ENCODE measurements around the gene C18orf63. TPM values are rescaled to one million over a fixed set of nuclear protein-coding genes. Genes with fewer than 3 reads are reported as not detected.

The C18orf63 gene
- total RNA-seq, 1 experiment from 2014 or later = not detected

GRCh38 chr18:74294526-74294925 lies 21.1 kb upstream of the C18orf63 start:
- intact Hi-C loops (cut with micrococcal nuclease) = no loop called here

GRCh38 chr18:74299162-74299561 lies 16.5 kb upstream of the C18orf63 start:
- no peak for DNase-seq
- Histone ChIP-seq H3K9ac (ENCODE audit: low read length) (no peak overlapping the region), H3K4me1 (ENCODE audit: insufficient read depth, low read length) (peaks cover 28% of the 10 kb centered on the region), H3K4me2 (ENCODE audit: low read length) (peak overlapping the region; percentile 52; the same call in 1 of the 2 replicates), H3K79me2 (ENCODE audit: low read length) (no peaks in the 10 kb centered on the region), H3K27me3 (ENCODE audit: low read length) (no peaks in the 10 kb centered on the region), H4K20me1 (ENCODE audit: low read length) (no peaks in the 10 kb centered on the region), H3K9me3 (ENCODE audit: low read length) (no peaks in the 10 kb centered on the region), H2AFZ (ENCODE audit: low read length) (no peak overlapping the region), H3K4me3 (ENCODE audit: low read length) (no peak overlapping the region), H3F3A (ENCODE audit: low read length, unreplicated experiment) (no peaks in the 10 kb centered on the region), H3K36me3 (ENCODE audit: low read depth, low read length) (no peaks in the 10 kb centered on the region), H3K27ac (ENCODE audit: low read length) (peak overlapping the region; percentile 43; the same call in 1 of the 2 replicates), H3K9me2 (replicated peaks; ENCODE audit: low read length) (no peaks in the 10 kb centered on the region)
- no TSS peak for BruUV-seq (replicated peaks)
- POLR2A ChIA-PET (ENCODE audit: unreplicated experiment) = no interaction called here
- ATAC-seq = no peak
- TF ChIP-seq EZH2phosphoT487 (IDR thresholded peaks at IDR 0.05; ENCODE audit: borderline replicate concordance, low read length) (no peak), EZH2 (IDR thresholded peaks at IDR 0.05; ENCODE audit: low read length, unreplicated experiment) (no peak)
- TF ChIP-seq, protein P1, sequence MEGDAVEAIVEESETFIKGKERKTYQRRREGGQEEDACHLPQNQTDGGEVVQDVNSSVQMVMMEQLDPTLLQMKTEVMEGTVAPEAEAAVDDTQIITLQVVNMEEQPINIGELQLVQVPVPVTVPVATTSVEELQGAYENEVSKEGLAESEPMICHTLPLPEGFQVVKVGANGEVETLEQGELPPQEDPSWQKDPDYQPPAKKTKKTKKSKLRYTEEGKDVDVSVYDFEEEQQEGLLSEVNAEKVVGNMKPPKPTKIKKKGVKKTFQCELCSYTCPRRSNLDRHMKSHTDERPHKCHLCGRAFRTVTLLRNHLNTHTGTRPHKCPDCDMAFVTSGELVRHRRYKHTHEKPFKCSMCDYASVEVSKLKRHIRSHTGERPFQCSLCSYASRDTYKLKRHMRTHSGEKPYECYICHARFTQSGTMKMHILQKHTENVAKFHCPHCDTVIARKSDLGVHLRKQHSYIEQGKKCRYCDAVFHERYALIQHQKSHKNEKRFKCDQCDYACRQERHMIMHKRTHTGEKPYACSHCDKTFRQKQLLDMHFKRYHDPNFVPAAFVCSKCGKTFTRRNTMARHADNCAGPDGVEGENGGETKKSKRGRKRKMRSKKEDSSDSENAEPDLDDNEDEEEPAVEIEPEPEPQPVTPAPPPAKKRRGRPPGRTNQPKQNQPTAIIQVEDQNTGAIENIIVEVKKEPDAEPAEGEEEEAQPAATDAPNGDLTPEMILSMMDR (conservative IDR thresholded peaks at IDR 0.05; ENCODE audit: low read depth, low read length) = no peak
- intact Hi-C loops (cut with micrococcal nuclease) = no loop called here
- CTCF ChIA-PET = interaction anchor here (0.6 kb wide), 1 partner anchor 32 kb away, joined by 3 read pairs; no protein-coding TSS in a partner anchor

More at GRCh38 chr18:74294526-74294925, 21.1 kb upstream of the C18orf63 start:
- no TSS peak for BruUV-seq (replicated peaks)
- no peaks in the 10 kb centered on the region for H3K36me3 ChIP-seq (ENCODE audit: low read depth, low read length)
- no peak overlapping the region for H3K4me3 ChIP-seq (ENCODE audit: low read length)
- no peak overlapping the region for H2AFZ ChIP-seq (ENCODE audit: low read length)
- H3K9me3 ChIP-seq (ENCODE audit: low read length) = no peaks in the 10 kb centered on the region
- no peak overlapping the region for H3K9ac ChIP-seq (ENCODE audit: low read length)
- no peaks in the 10 kb centered on the region for H3F3A ChIP-seq (ENCODE audit: low read length, unreplicated experiment)
- H3K27ac ChIP-seq (ENCODE audit: low read length) = no peak overlapping the region
- no peaks in the 10 kb centered on the region for H3K27me3 ChIP-seq (ENCODE audit: low read length)
- no peaks in the 10 kb centered on the region for H3K9me2 ChIP-seq (replicated peaks; ENCODE audit: low read length)
- TF ChIP-seq EZH2 (IDR thresholded peaks at IDR 0.05; ENCODE audit: low read length, unreplicated experiment) = no peak
- TF ChIP-seq EZH2phosphoT487 (IDR thresholded peaks at IDR 0.05; ENCODE audit: borderline replicate concordance, low read length) = no peak
- TF ChIP-seq, protein P1 (conservative IDR thresholded peaks at IDR 0.05; ENCODE audit: low read depth, low read length) = no peak
- peaks cover 20% of the 10 kb centered on the region for H3K79me2 ChIP-seq (ENCODE audit: low read length)
- H4K20me1 ChIP-seq (ENCODE audit: low read length) = no peaks in the 10 kb centered on the region
- H3K4me1 ChIP-seq (ENCODE audit: insufficient read depth, low read length) = peaks cover 15% of the 10 kb centered on the region
- ChIA-PET POLR2A (ENCODE audit: unreplicated experiment) (no interaction called here), CTCF (no interaction called here)
- DNase-seq (no peak), ATAC-seq (no peak)
- H3K4me2 ChIP-seq (ENCODE audit: low read length) = no peak overlapping the region

DNA sequence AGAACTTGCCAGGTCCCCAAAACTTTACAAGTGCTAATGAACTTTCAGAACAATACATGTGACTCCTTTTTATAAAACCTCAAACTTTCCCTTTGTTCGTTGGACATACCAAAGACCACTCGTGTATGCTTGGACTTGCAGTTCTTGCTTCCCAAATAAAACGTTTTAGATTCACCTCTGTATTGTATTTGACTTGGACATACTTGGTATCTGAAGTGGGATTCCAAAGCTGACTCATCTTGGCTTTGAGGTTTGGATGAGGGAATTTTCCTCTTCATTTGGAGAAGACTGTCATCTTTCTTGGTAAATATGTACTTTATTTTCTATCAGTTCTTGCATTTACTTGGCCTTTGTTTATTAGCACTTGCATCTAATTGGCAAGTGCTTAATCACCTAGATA lies 15.9 kb upstream of the C18orf63 start:
- POLR2A ChIA-PET (ENCODE audit: unreplicated experiment) = no interaction called here
- Histone ChIP-seq H3K27me3 (ENCODE audit: low read length) (no peaks in the 10 kb centered on the region), H4K20me1 (ENCODE audit: low read length) (no peaks in the 10 kb centered on the region), H3K79me2 (ENCODE audit: low read length) (no peaks in the 10 kb centered on the region), H3F3A (ENCODE audit: low read length, unreplicated experiment) (no peaks in the 10 kb centered on the region), H3K4me3 (ENCODE audit: low read length) (no peak overlapping the region), H3K4me1 (ENCODE audit: insufficient read depth, low read length) (peaks cover 32% of the 10 kb centered on the region), H3K9me2 (replicated peaks; ENCODE audit: low read length) (no peaks in the 10 kb centered on the region), H3K9me3 (ENCODE audit: low read length) (no peaks in the 10 kb centered on the region), H3K27ac (ENCODE audit: low read length) (peak overlapping the region; percentile 43), H3K36me3 (ENCODE audit: low read depth, low read length) (no peaks in the 10 kb centered on the region), H3K9ac (ENCODE audit: low read length) (no peak overlapping the region), H2AFZ (ENCODE audit: low read length) (no peak overlapping the region), H3K4me2 (ENCODE audit: low read length) (peak overlapping the region; percentile 52)
- BruUV-seq (replicated peaks) = no TSS peak
- DNase-seq = peak; percentile 85
- intact Hi-C loops (cut with micrococcal nuclease) = no loop called here
- ATAC-seq = peak; percentile 75
- TF ChIP-seq EZH2 (IDR thresholded peaks at IDR 0.05; ENCODE audit: low read length, unreplicated experiment) (no peak), EZH2phosphoT487 (IDR thresholded peaks at IDR 0.05; ENCODE audit: borderline replicate concordance, low read length) (no peak)
- TF ChIP-seq, protein P1 (conservative IDR thresholded peaks at IDR 0.05; ENCODE audit: low read depth, low read length) = no peak
- CTCF ChIA-PET = interaction anchor here (0.6 kb wide), 1 partner anchor 33 kb away, joined by 3 read pairs; no protein-coding TSS in a partner anchor

All from PC-3 (cell line).